Measurements from ENCODE around the gene ADAP2.
"Not testable (repeated sequence)": the region's sequence is repeated elsewhere in the genome, so short reads cannot be mapped to it uniquely, and the experiment has no call there.

The ADAP2 gene

GRCh38 chr17:30921544-30922196 is at the start of gene ADAP2:
ADAP2 (plus strand) TSS chr17:30921945; CDS start chr17:30922015, 70 bp downstream.
- no peak for DNase-seq

- DNase-seq, result no peak
These were observed 35.6 kb upstream of the ADAP2 start for GRCh38 chr17:30886187-30886586.

- DNase-seq, result no peak
These were observed 27.5 kb upstream of the ADAP2 start for GRCh38 chr17:30894236-30894635.

- no peak for DNase-seq
These were observed 24.4 kb upstream of the ADAP2 start for GRCh38 chr17:30897311-30897710.

- no peak for DNase-seq
These were observed 16.0 kb upstream of the ADAP2 start for GRCh38 chr17:30905742-30906100.

GRCh38 chr17:30906101-30906911 is 15.4 kb upstream of the ADAP2 start, which contains the start of gene TEFM:
TEFM (minus strand) TSS chr17:30906238; CDS start chr17:30906198, 40 bp downstream.
- peak; percentile 90 for DNase-seq

GRCh38 chr17:30908717-30909420 is 12.9 kb upstream of the ADAP2 start:
- no peak for DNase-seq

GRCh38 chr17:30910151-30910550 is 11.6 kb upstream of the ADAP2 start:
- DNase-seq, result not testable (repeated sequence)

- DNase-seq, result no peak
These were observed 7.8 kb upstream of the ADAP2 start for GRCh38 chr17:30913955-30914354.

- DNase-seq, result no peak
These were observed 5.7 kb upstream of the ADAP2 start for GRCh38 chr17:30915833-30916611.

GRCh38 chr17:30917050-30917449 is 4.7 kb upstream of the ADAP2 start:
- no peak for DNase-seq

- peak; percentile 52 for DNase-seq
These were observed 1.5 kb upstream of the ADAP2 start for GRCh38 chr17:30920282-30920681.

GRCh38 chr17:30920683-30921543 is 832 bp upstream of the ADAP2 start:
- DNase-seq, result no peak

- DNase-seq, result no peak
These were observed 688 bp downstream of the ADAP2 start for GRCh38 chr17:30922235-30923030.

GRCh38 chr17:30924341-30924740 is 2.6 kb downstream of the ADAP2 start:
- DNase-seq, result no peak

GRCh38 chr17:30926516-30926915 is 4.8 kb downstream of the ADAP2 start:
- no peak for DNase-seq

GRCh38 chr17:30927756-30928155 is 6.0 kb downstream of the ADAP2 start:
- no peak for DNase-seq

GRCh38 chr17:30928584-30928983 is 6.8 kb downstream of the ADAP2 start:
- no peak for DNase-seq

- no peak for DNase-seq
These were observed 7.4 kb downstream of the ADAP2 start for GRCh38 chr17:30929081-30929633.

- not testable (repeated sequence) for DNase-seq
These were observed 8.1 kb downstream of the ADAP2 start for GRCh38 chr17:30929861-30930260.

GRCh38 chr17:30930495-30930894 is 8.8 kb downstream of the ADAP2 start:
- DNase-seq, result no peak
